Mesothelial cell of epicardium (in vitro differentiated cells): ENCODE measurements around the gene ZNF528. TPM values are rescaled to one million over a fixed set of nuclear protein-coding genes. Genes with fewer than 3 reads are reported as not detected.

Source experiments
- DNase-seq, 2 experiments: peaks; one replicate each; pipeline ENCODE4 v3.0.0; 2021; ENCODE audit warnings: low spot score in 2 of 2; ENCODE audit not compliant: unreplicated experiment in 2 of 2
- H3K27ac Mint-ChIP-seq: 2 replicates; pipeline ENCODE4 v1.8.0; 2021; ENCODE audit warnings: mixed read lengths
- H3K27me3 Mint-ChIP-seq: 2 replicates; pipeline ENCODE4 v1.8.0; 2021; ENCODE audit warnings: low read depth, mixed read lengths
- H3K36me3 Mint-ChIP-seq: 2 replicates; pipeline ENCODE4 v1.8.0; 2021; ENCODE audit warnings: mixed read lengths
- H3K4me1 Mint-ChIP-seq: 2 replicates; pipeline ENCODE4 v1.8.0; 2021; ENCODE audit warnings: mixed read lengths
- H3K4me3 Mint-ChIP-seq: 2 replicates; pipeline ENCODE4 v1.8.0; 2021; ENCODE audit warnings: mild to moderate bottlenecking, moderate library complexity, mixed read lengths
- H3K9me3 Mint-ChIP-seq: 2 replicates; pipeline ENCODE4 v1.8.0; 2021; ENCODE audit warnings: mixed read lengths
- CTCF ChIP-seq: fragments of 200-600 bp; sonication (generic); IDR thresholded peaks from one replicate; pipeline ENCODE4 v1.5.0; 2021; ENCODE audit warnings: antibody characterized with exemption; ENCODE audit not compliant: unreplicated experiment
- total RNA-seq: library from RNA; stranded (reverse); gene quantifications from 3 replicates; pipeline ENCODE4 v1.2.1, GENCODE V29; 2021

Gene ZNF528
- total RNA-seq, 1 donor from 2014 or later, result 11.8 TPM

DNA sequence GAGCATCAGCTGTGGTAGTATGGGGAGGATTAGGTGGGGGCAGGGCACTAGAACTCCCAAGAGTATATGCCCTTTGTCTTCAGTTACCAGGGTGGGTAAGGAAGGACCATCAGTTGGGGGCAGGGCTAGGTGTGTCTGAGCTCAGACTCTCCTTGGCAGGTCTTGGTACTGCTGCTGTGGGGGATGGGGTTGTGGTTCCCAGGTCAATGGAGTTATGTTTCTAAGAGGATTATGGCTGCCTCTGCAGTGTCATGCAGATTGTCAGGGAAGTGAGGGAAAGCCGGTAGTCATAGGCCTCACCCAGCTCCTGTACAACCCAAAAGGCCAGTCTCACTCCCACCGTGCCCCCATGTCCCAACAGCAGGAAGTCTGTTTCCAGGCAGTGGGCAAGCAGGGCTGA is 46.9 kb downstream of the ZNF528 start:
- H3K9me3 Mint-ChIP-seq, result peaks cover 66% of the 10 kb centered on the region
- H3K36me3 Mint-ChIP-seq, result peaks cover 4% of the 10 kb centered on the region
- no peaks in the 10 kb centered on the region for H3K27me3 Mint-ChIP-seq
- TF ChIP-seq CTCF, result no peak
- no peak for DNase-seq
- H3K27ac Mint-ChIP-seq, result no peak overlapping the region
- H3K4me3 Mint-ChIP-seq, result no peak overlapping the region
- H3K4me1 Mint-ChIP-seq, result no peaks in the 10 kb centered on the region

- H3K27ac Mint-ChIP-seq, result no peak overlapping the region
- peaks cover 13% of the 10 kb centered on the region for H3K36me3 Mint-ChIP-seq
- no peak for TF ChIP-seq CTCF
- no peak for DNase-seq
- peaks cover 64% of the 10 kb centered on the region for H3K9me3 Mint-ChIP-seq
- H3K4me3 Mint-ChIP-seq, result no peak overlapping the region
- no peaks in the 10 kb centered on the region for H3K4me1 Mint-ChIP-seq
- H3K27me3 Mint-ChIP-seq, result no peaks in the 10 kb centered on the region
Measured at GRCh38 chr19:52451241-52451640, 53.6 kb downstream of the ZNF528 start.

- Mint-ChIP-seq H3K36me3 (peaks cover 13% of the 10 kb centered on the region), H3K9me3 (peaks cover 72% of the 10 kb centered on the region), H3K27ac (no peak within 1 kb of the TSS), H3K4me3 (no peak within 1 kb of the TSS), H3K27me3 (no peaks in the 10 kb centered on the region), H3K4me1 (no peaks in the 10 kb centered on the region)
- DNase-seq, result no peak
- TF ChIP-seq CTCF, result no peak
Measured at GRCh38 chr19:52453324-52454094, 55.9 kb downstream of the ZNF528 start, which contains the start of gene ZNF578. TSS of gene ZNF578 (plus strand) at chr19:52453553. CDS start at chr19:52501846, 48,293 bp downstream.

DNA sequence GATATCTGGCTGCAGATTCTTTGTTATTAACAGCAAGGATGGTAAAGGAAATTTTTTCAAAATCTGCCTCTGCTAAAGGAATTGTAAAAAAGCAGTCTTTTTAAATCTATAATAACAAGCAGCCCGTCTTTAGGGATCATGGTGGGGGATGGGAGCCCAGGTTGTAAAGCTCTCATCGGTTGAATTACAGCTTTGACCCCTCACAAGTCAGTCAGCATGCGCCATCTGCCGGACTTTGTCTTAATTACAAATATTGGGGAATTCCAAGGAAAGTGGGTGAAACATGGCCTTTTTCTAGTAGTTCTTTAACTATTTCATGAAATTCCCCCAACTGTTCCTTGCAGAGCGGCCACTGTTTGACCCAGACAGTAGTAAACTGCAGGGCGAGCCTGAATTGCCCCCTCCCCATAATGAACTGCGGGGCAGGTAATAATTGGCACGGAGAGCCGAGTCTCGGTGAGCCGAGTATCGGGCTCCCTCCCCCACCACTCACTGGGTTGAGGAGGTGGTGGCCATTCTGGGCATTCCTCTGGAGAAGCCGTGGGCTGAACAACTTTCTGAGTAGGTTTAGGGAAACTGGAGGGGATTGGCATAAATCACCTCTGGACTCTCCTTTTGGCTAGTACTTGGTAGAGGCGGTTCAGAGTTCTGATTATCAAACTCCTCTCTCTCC is 67.3 kb downstream of the ZNF528 start:
- Mint-ChIP-seq H3K9me3 (peaks cover 67% of the 10 kb centered on the region), H3K4me3 (no peak overlapping the region), H3K36me3 (peaks cover 1% of the 10 kb centered on the region), H3K27me3 (no peaks in the 10 kb centered on the region), H3K4me1 (no peaks in the 10 kb centered on the region), H3K27ac (no peak overlapping the region)
- TF ChIP-seq CTCF, result no peak
- DNase-seq, result no peak

Other genes starting within 250 kb of the ZNF528 start
- 17.4 to 21.2 TPM (median 19.1 TPM) in 3 replicates for gene ZNF836, start 226.2 kb upstream of the ZNF528 start, total RNA-seq
- 308 to 331 TPM (median 314 TPM) in 3 replicates for gene PPP2R1A, start 207.8 kb upstream of the ZNF528 start, total RNA-seq
- 26.2 to 28.8 TPM (median 26.9 TPM) in 3 replicates for gene ZNF766, start 128.3 kb upstream of the ZNF528 start, total RNA-seq
- gene ZNF480, start 100.7 kb upstream of the ZNF528 start, total RNA-seq, result 16.3 to 18.0 TPM (median 18.0 TPM) in 3 replicates
- gene ZNF610, start 61.6 kb upstream of the ZNF528 start, total RNA-seq, result 14.2 to 16.0 TPM (median 14.2 TPM) in 3 replicates
- gene ZNF880, start 27.9 kb upstream of the ZNF528 start, total RNA-seq, result 17.4 to 18.7 TPM (median 18.7 TPM) in 3 replicates
- not detected in 3 replicates for gene ZNF534, start 31.3 kb downstream of the ZNF528 start, total RNA-seq
- 0.34 to 0.69 TPM (median 0.56 TPM) in 3 replicates for gene ZNF578, start 55.7 kb downstream of the ZNF528 start, total RNA-seq
- gene ZNF808, start 129.8 kb downstream of the ZNF528 start, total RNA-seq, result 35.8 to 37.5 TPM (median 36.7 TPM) in 3 replicates
- 26.3 TPM in 3 replicates for gene ZNF701, start 172.4 kb downstream of the ZNF528 start, total RNA-seq
- gene ZNF83, start 240.5 kb downstream of the ZNF528 start, total RNA-seq, result 143 to 152 TPM (median 145 TPM) in 3 replicates